Measurements from ENCODE around the gene ASF1B. TPM values are rescaled to one million over a fixed set of nuclear protein-coding genes. Genes with fewer than 3 reads are reported as not detected.
"Not testable (repeated sequence)": the region's sequence is repeated elsewhere in the genome, so short reads cannot be mapped to it uniquely, and the experiment has no call there.

ASF1B gene
- total RNA-seq (10 to 100 TPM in 1 of 9 donors, 1 to 10 TPM in 7, under 1 TPM in 1; 0.48 to 17.2 (median 2.4) TPM), polyA plus RNA-seq (1 to 10 TPM in 1 of 3 donors, under 1 TPM in 2; 0.72 to 1.6 (median 0.74) TPM)
- long read RNA-seq, donor 1, transcript ASF1B-201 (4 exons, 2,059 nt): major isoform, 11 of 11 reads
- long read RNA-seq, donor 1, partial matches to known transcripts: 0 of 11 reads
- long read RNA-seq, donor 1, other reads (novel, unspliced or antisense): 0 of 11 reads
- long read RNA-seq, donor 2, transcript ASF1B-201 (4 exons, 2,059 nt): major isoform, 7 of 8 reads
- long read RNA-seq, donor 2, partial matches to known transcripts: 0 of 8 reads
- long read RNA-seq, donor 2, other reads (novel, unspliced or antisense): 0 of 8 reads
- long read RNA-seq, donor 3, partial matches to known transcripts: 0 of 4 reads
- long read RNA-seq, donor 3, other reads (novel, unspliced or antisense): 0 of 4 reads
- long read RNA-seq, donor 4: 0 reads
- long read RNA-seq, donor 5, partial matches to known transcripts: 0 of 4 reads
- long read RNA-seq, donor 5, other reads (novel, unspliced or antisense): 0 of 4 reads
- long read RNA-seq, donor 6, partial matches to known transcripts: 0 of 4 reads
- long read RNA-seq, donor 6, other reads (novel, unspliced or antisense): 1 of 4 reads
- long read RNA-seq, donor 7, transcript ASF1B-201 (4 exons, 2,059 nt): major isoform, 9 of 9 reads
- long read RNA-seq, donor 7, partial matches to known transcripts: 0 of 9 reads
- long read RNA-seq, donor 7, other reads (novel, unspliced or antisense): 0 of 9 reads
- long read RNA-seq, donor 8, transcript ASF1B-201 (4 exons, 2,059 nt): major isoform, 15 of 17 reads
- long read RNA-seq, donor 8, partial matches to known transcripts: 0 of 17 reads
- long read RNA-seq, donor 8, other reads (novel, unspliced or antisense): 0 of 17 reads
- long read RNA-seq, donor 9, transcript ASF1B-201 (4 exons, 2,059 nt): major isoform, 10 of 12 reads
- long read RNA-seq, donor 9, partial matches to known transcripts: 0 of 12 reads
- long read RNA-seq, donor 9, other reads (novel, unspliced or antisense): 0 of 12 reads
- long read RNA-seq, donor 10, transcript ASF1B-201 (4 exons, 2,059 nt): major isoform, 7 of 7 reads
- long read RNA-seq, donor 10, partial matches to known transcripts: 0 of 7 reads
- long read RNA-seq, donor 10, other reads (novel, unspliced or antisense): 0 of 7 reads

GRCh38 chr19:14136509-14137281 is at the start of gene ASF1B:
Gene ASF1B (minus strand): TSS chr19:14136589. CDS start chr19:14136456, 133 bp downstream.
- intact Hi-C loops (cut with DNase I): loop anchor here in 1 of 2 donors (10.0 kb wide), 1 partner anchor 52 kb away; the partner anchor contains the start of gene C19orf67
- H3K36me3 ChIP-seq (replicated peaks in 1 of 2): no peaks in the 10 kb centered on the region
- peaks cover 4 to 24% of the 10 kb centered on the region in 2 donors for H3K4me1 ChIP-seq (replicated peaks in 1 of 2)
- TF ChIP-seq, protein P1, sequence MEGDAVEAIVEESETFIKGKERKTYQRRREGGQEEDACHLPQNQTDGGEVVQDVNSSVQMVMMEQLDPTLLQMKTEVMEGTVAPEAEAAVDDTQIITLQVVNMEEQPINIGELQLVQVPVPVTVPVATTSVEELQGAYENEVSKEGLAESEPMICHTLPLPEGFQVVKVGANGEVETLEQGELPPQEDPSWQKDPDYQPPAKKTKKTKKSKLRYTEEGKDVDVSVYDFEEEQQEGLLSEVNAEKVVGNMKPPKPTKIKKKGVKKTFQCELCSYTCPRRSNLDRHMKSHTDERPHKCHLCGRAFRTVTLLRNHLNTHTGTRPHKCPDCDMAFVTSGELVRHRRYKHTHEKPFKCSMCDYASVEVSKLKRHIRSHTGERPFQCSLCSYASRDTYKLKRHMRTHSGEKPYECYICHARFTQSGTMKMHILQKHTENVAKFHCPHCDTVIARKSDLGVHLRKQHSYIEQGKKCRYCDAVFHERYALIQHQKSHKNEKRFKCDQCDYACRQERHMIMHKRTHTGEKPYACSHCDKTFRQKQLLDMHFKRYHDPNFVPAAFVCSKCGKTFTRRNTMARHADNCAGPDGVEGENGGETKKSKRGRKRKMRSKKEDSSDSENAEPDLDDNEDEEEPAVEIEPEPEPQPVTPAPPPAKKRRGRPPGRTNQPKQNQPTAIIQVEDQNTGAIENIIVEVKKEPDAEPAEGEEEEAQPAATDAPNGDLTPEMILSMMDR (IDR thresholded peaks at IDR 0.05): peak; percentile 77 to 98 (median 80)
- TF ChIP-seq POLR2A (IDR thresholded peaks at IDR 0.05): peak; percentile 34 to 89
- DNase-seq: peak; percentile 98 to 100 (median 100)
- H3K27ac ChIP-seq: peak within 1 kb of the TSS; percentile 91 to 99 (median 94)
- no peaks in the 10 kb centered on the region for H3K27me3 ChIP-seq
- H3K4me3 ChIP-seq: peak within 1 kb of the TSS; percentile 27 to 84 (median 58)
- 0 to 1% (median 0%) methylated on average over 4 to 78 of the region's 78 CpGs for WGBS, 4 donors
- H3K9me3 ChIP-seq (replicated peaks in 1 of 3): no peaks in the 10 kb centered on the region

DNA sequence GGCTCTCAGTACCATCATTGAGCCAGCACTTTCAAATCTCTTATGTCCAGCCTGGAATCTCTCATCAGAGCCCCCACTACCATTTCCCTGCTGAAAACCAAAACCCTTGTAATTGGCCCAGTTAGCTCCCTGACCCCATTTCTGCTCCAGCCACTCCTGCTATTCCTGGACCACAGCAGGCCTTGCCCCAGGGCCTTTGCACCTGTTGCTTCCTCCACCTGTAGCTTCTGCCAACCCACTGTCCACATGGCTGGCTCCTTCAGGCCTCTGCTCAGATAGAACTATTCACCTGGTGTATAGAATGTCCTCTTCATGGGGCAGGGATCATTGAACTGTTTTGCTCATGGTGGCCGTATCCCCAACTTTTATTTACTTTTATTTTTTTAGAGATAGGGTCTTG is 49.3 kb upstream of the ASF1B start:
- WGBS, 4 donors: 97 to 100% (median 100%) methylated on average over 1 of the region's 1 CpG
- not testable (repeated sequence) for H3K27me3 ChIP-seq

GRCh38 chr19:14185158-14185557 is 48.8 kb upstream of the ASF1B start:
- intact Hi-C loops (cut with DNase I): no loop called here
- H3K9me3 ChIP-seq (replicated peaks in 1 of 3): no peaks in the 10 kb centered on the region
- no peaks in the 10 kb centered on the region for H3K4me1 ChIP-seq (replicated peaks in 1 of 2)
- no peak for DNase-seq
- no peak overlapping the region for H3K27ac ChIP-seq
- H3K36me3 ChIP-seq (replicated peaks in 1 of 2): no peaks in the 10 kb centered on the region
- no peaks in the 10 kb centered on the region for H3K27me3 ChIP-seq
- TF ChIP-seq, protein P1 (IDR thresholded peaks at IDR 0.05): no peak
- TF ChIP-seq POLR2A (IDR thresholded peaks at IDR 0.05): no peak
- WGBS, 4 donors: 93 to 98% (median 95%) methylated on average over 5 of the region's 5 CpGs
- no peak overlapping the region for H3K4me3 ChIP-seq

More for the DNA sequence above, 49.3 kb upstream of the ASF1B start:
- DNase-seq; H3K9me3 ChIP-seq (replicated peaks in 1 of 3); intact Hi-C loops (cut with DNase I); H3K4me1 ChIP-seq (replicated peaks in 1 of 2); H3K27ac ChIP-seq; H3K36me3 ChIP-seq (replicated peaks in 1 of 2); H3K4me3 ChIP-seq: not testable (repeated sequence)

DNA sequence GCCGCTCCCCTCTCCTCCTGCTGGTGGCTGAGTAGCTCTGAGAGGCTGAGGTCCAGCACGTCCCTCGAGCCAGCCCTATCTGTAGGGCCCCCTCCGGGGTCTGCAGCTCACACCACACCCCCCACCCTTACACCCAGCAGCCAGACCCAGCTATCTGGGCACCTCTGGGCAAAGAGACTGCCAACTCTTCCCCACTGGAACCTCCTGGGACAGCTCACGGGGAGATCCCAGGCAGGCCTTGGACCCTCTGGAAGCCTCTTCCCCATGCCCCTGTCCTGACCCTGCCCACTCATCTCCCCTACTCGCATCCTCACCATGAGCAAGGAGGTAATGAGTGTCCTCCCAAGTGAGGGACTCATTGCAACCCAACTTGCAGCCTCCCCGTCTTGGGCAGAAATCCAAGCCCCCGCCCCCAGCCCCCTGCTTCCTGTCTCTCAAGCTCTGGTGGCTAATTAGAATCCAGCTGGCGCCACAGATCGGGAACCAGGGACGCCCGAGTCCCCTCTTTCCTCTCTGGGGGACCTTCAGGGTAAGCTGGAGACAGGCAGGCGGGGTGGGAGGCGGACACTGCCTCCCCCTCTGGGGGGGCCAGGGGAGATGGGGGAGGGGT is 47.5 kb upstream of the ASF1B start:
- TF ChIP-seq, protein P1 (IDR thresholded peaks at IDR 0.05): no peak
- TF ChIP-seq POLR2A (IDR thresholded peaks at IDR 0.05): no peak
- Histone ChIP-seq H3K9me3 (replicated peaks in 1 of 3) (no peaks in the 10 kb centered on the region), H3K27ac (no peak overlapping the region), H3K36me3 (replicated peaks in 1 of 2) (no peaks in the 10 kb centered on the region), H3K27me3 (no peaks in the 10 kb centered on the region), H3K4me3 (no peak overlapping the region), H3K4me1 (replicated peaks in 1 of 2) (no peaks in the 10 kb centered on the region)
- intact Hi-C loops (cut with DNase I): no loop called here
- no peak for DNase-seq
- 63 to 79% (median 72%) methylated on average over 7 to 14 of the region's 14 CpGs for WGBS, 4 donors

Data from adrenal gland (tissue), 19 donors.